Liver (tissue), 9 donors: ENCODE results near the gene FERMT1. TPM values are rescaled to one million over a fixed set of nuclear protein-coding genes. Genes with fewer than 3 reads are reported as not detected.

Experiments
- DNase-seq: peaks from one replicate; pipeline ENCODE4 v3.0.0-alpha.2; 2017; ENCODE audit warnings: low spot score
- H3K27ac ChIP-seq, 2 donors: one replicate each; pipeline ENCODE4 v1.7.0; 2013; ENCODE audit warnings: inconsistent platforms in 2 of 2, low read length in 2 of 2, control low read depth in 1 of 2, low read depth in 1 of 2, mild to moderate bottlenecking in 1 of 2
- H3K27me3 ChIP-seq, 4 donors: one replicate each; pipeline versions ENCODE4 v1.6.1 to v1.7.0; 2013; ENCODE audit warnings: low read length in 3 of 4, inconsistent platforms in 1 of 4, mild to moderate bottlenecking in 1 of 4, moderate library complexity in 1 of 4; ENCODE audit not compliant: control insufficient read depth in 4 of 4, insufficient read depth in 4 of 4
- H3K36me3 ChIP-seq, 4 donors: one replicate each; pipeline versions ENCODE4 v1.6.1 to v1.7.0; 2013; ENCODE audit warnings: low read length in 3 of 4, mild to moderate bottlenecking in 3 of 4, low read depth in 1 of 4, moderate library complexity in 1 of 4; ENCODE audit not compliant: control insufficient read depth in 4 of 4, insufficient read depth in 3 of 4
- H3K4me1 ChIP-seq, 4 donors: one replicate each; pipeline versions ENCODE4 v1.6.1 to v1.7.0; 2013; ENCODE audit warnings: low read length in 3 of 4, mild to moderate bottlenecking in 3 of 4, moderate library complexity in 1 of 4; ENCODE audit not compliant: control insufficient read depth in 4 of 4, insufficient read depth in 4 of 4
- H3K4me3 ChIP-seq, 3 donors: one replicate each; pipeline versions ENCODE4 v1.6.1 to v1.7.0; 2013; ENCODE audit warnings: low read length in 3 of 3, control low read depth in 1 of 3, low read depth in 1 of 3, mild to moderate bottlenecking in 1 of 3
- H3K9ac ChIP-seq, 2 donors: one replicate each; pipeline ENCODE4 v1.7.0; 2013; ENCODE audit warnings: low read length in 2 of 2, mild to moderate bottlenecking in 2 of 2, moderate library complexity in 2 of 2, control low read depth in 1 of 2, low read depth in 1 of 2
- H3K9me3 ChIP-seq, 4 donors: one replicate each; pipeline versions ENCODE4 v1.6.1 to v1.7.0; 2013; ENCODE audit warnings: low read length in 3 of 4; ENCODE audit not compliant: control insufficient read depth in 4 of 4
- ATF3 ChIP-seq: IDR thresholded peaks from 2 replicates; pipeline ENCODE4 v1.6.1; 2016; ENCODE audit warnings: antibody characterized with exemption
- EGR1 ChIP-seq, 2 donors: IDR thresholded peaks; 2 replicates each; pipeline ENCODE4 v1.6.1; 2016 to 2018; ENCODE audit warnings: antibody characterized with exemption in 2 of 2, low read depth in 2 of 2
- FOXA1 ChIP-seq: IDR thresholded peaks from 2 replicates; pipeline ENCODE4 v1.6.1; 2016; ENCODE audit warnings: antibody characterized with exemption
- FOXA2 ChIP-seq: IDR thresholded peaks from 2 replicates; pipeline ENCODE4 v1.6.1; 2016; ENCODE audit warnings: antibody characterized with exemption
- GABPA ChIP-seq, 2 donors: IDR thresholded peaks in 1 of 2; conservative IDR thresholded peaks in 1 of 2; 2 replicates each; pipeline ENCODE4 v1.6.1; 2016; ENCODE audit warnings: antibody characterized with exemption in 2 of 2, mild to moderate bottlenecking in 1 of 2, moderate library complexity in 1 of 2
- HNF4A ChIP-seq, 2 donors: conservative IDR thresholded peaks; 2 replicates each; pipeline ENCODE4 v1.6.1; 2016; ENCODE audit warnings: antibody characterized with exemption in 2 of 2, mild to moderate bottlenecking in 2 of 2
- HNF4G ChIP-seq: IDR thresholded peaks from 2 replicates; pipeline ENCODE4 v1.6.1; 2016; ENCODE audit warnings: antibody characterized with exemption
- REST ChIP-seq: IDR thresholded peaks from 2 replicates; pipeline ENCODE4 v1.6.1; 2016; ENCODE audit warnings: antibody characterized with exemption, mild to moderate bottlenecking
- RXRA ChIP-seq, 2 donors: IDR thresholded peaks; 2 replicates each; pipeline ENCODE4 v1.6.1; 2017 to 2018; ENCODE audit warnings: antibody characterized with exemption in 2 of 2, mild to moderate bottlenecking in 1 of 2
- TAF1 ChIP-seq: conservative IDR thresholded peaks from 2 replicates; pipeline ENCODE4 v1.6.1; 2016; ENCODE audit warnings: antibody characterized with exemption, mild to moderate bottlenecking
- YY1 ChIP-seq: IDR thresholded peaks from 2 replicates; pipeline ENCODE4 v1.6.1; 2016; ENCODE audit warnings: antibody characterized with exemption, mild to moderate bottlenecking
- ZBTB33 ChIP-seq: IDR thresholded peaks from 2 replicates; pipeline ENCODE4 v1.6.1; 2016; ENCODE audit warnings: antibody characterized with exemption
- WGBS: extraction: QIAGEN DNeasy Blood & Tissue Kit; methylation state at CpG from one replicate; pipeline ENCODE4 v1.1.7; 2013; 5-methylcytosine and 5-hydroxymethylcytosine counted together
- polyA plus RNA-seq, 2 donors: library from polyadenylated mRNA; stranded (reverse) in 1 of 2; unstranded in 1 of 2; fragments of 200-250 nt in 1 of 2; fragments of >200 nt in 1 of 2; fragmentation: Nextera tagmentation in 1 of 2; extraction: Ambion mirVana in 1 of 2; gene quantifications; one replicate each; pipeline versions ENCODE4 v1.2.1 to v1.2.3, GENCODE V29; 2013 to 2015
- total RNA-seq, 2 donors: library from RNA; depleted of rRNA; stranded (reverse); fragments of >200 nt; gene quantifications; one replicate each; pipeline ENCODE4 v1.2.3, GENCODE V29; 2014
- donor health status: healthy.
- donor health status: healthy.
- donor health status: healthy.
- donor health status: healthy.
- donor health status: healthy.

The FERMT1 gene
- total and polyA plus RNA-seq, 4 donors: 0.11 to 0.42 (median 0.21) TPM

GRCh38 chr20:6040540-6040939 lies 82.3 kb downstream of the FERMT1 start:
- no peak overlapping the region for H3K9ac ChIP-seq
- no peaks in the 10 kb centered on the region for H3K4me1 ChIP-seq
- H3K36me3 ChIP-seq: peaks cover 17 to 56% (median 47%) of the 10 kb centered on the region in 4 donors
- no peak overlapping the region for H3K4me3 ChIP-seq
- H3K9me3 ChIP-seq: no peaks in the 10 kb centered on the region
- no peak for TF ChIP-seq YY1
- TF ChIP-seq ZBTB33: no peak
- no peak for TF ChIP-seq HNF4A (conservative IDR thresholded peaks at IDR 0.05)
- no peak for TF ChIP-seq RXRA (IDR thresholded peaks at IDR 0.05)
- no peak for TF ChIP-seq ATF3
- no peaks in the 10 kb centered on the region for H3K27me3 ChIP-seq
- no peak overlapping the region for H3K27ac ChIP-seq
- 95% methylated on average over 8 of the region's 8 CpGs for WGBS
- no peak for DNase-seq

GRCh38 chr20:6039766-6040165 lies 83.1 kb downstream of the FERMT1 start:
- Histone ChIP-seq H3K4me3 (no peak overlapping the region), H3K9ac (no peak overlapping the region), H3K27me3 (no peaks in the 10 kb centered on the region), H3K4me1 (no peaks in the 10 kb centered on the region), H3K27ac (no peak overlapping the region), H3K36me3 (peaks cover 17 to 64% (median 53%) of the 10 kb centered on the region in 4 donors), H3K9me3 (no peaks in the 10 kb centered on the region)
- TF ChIP-seq HNF4G (no peak), HNF4A (conservative IDR thresholded peaks at IDR 0.05) (no peak)
- WGBS: 95% methylated on average over 5 of the region's 5 CpGs
- DNase-seq: no peak

GRCh38 chr20:6038256-6038655 lies 84.6 kb downstream of the FERMT1 start:
- DNase-seq: no peak
- Histone ChIP-seq H3K4me3 (no peak overlapping the region), H3K4me1 (no peaks in the 10 kb centered on the region), H3K27me3 (no peaks in the 10 kb centered on the region), H3K9ac (no peak overlapping the region), H3K9me3 (no peaks in the 10 kb centered on the region), H3K27ac (no peak overlapping the region), H3K36me3 (peaks cover 23 to 75% (median 67%) of the 10 kb centered on the region in 4 donors)
- 95% methylated on average over 3 of the region's 3 CpGs for WGBS
- TF ChIP-seq EGR1 (IDR thresholded peaks at IDR 0.05; ENCODE audit: low read depth in 2 of 2) (no peak), TAF1 (no peak), GABPA (IDR thresholded peaks at IDR 0.05 in 1 of 2, conservative IDR thresholded peaks at IDR 0.05 in 1 of 2) (no peak), FOXA2 (no peak), FOXA1 (no peak), HNF4A (conservative IDR thresholded peaks at IDR 0.05) (no peak), RXRA (IDR thresholded peaks at IDR 0.05) (no peak), REST (no peak)
